SK-N-SH treated with all-trans-retinoic acid at 6 μM for 48 hours (cell line): ENCODE measurements around the gene HK3.

ENCODE experiments used
- ATAC-seq: fragments of 200-7000 bp; cut with Tn5 transposase; 3 replicates; pipeline ENCODE4 v1.9.1; 2020; ENCODE audit warnings: mild to moderate bottlenecking, moderate library complexity
- ARNTL ChIP-seq: fragments of 450-650 bp; formaldehyde crosslinking; IDR thresholded peaks from 2 replicates; pipeline ENCODE4 v1.5.0; 2020; ENCODE audit warnings: low read depth, mild to moderate bottlenecking, moderate library complexity, borderline replicate concordance
- BACH2 ChIP-seq: fragments of 250-450 bp; sonication (Bioruptor Pico); IDR thresholded peaks from 2 replicates; pipeline ENCODE4 v1.9.0; 2021; ENCODE audit warnings: mild to moderate bottlenecking, borderline replicate concordance
- CREB5 ChIP-seq: fragments of 250-450 bp; sonication (Bioruptor Pico); IDR thresholded peaks from 2 replicates; pipeline ENCODE4 v1.5.1; 2020; ENCODE audit warnings: low read depth, mild to moderate bottlenecking, moderate library complexity
- CSDC2 ChIP-seq: fragments of 250-450 bp; sonication (Bioruptor Pico); IDR thresholded peaks from 2 replicates; pipeline ENCODE4 v1.5.0; 2020; ENCODE audit warnings: mild to moderate bottlenecking, moderate library complexity
- CSRNP3 ChIP-seq: fragments of 250-450 bp; sonication (Bioruptor Pico); IDR thresholded peaks from 2 replicates; pipeline ENCODE4 v1.5.1; 2021; ENCODE audit warnings: mild to moderate bottlenecking, moderate library complexity
- ESRRG ChIP-seq: fragments of 250-450 bp; sonication (Bioruptor Pico); IDR thresholded peaks from 2 replicates; pipeline ENCODE4 v1.6.1; 2021; ENCODE audit warnings: mild to moderate bottlenecking
- GLIS3 ChIP-seq: fragments of 250-450 bp; sonication (Bioruptor Pico); IDR thresholded peaks from 2 replicates; pipeline ENCODE4 v1.5.0; 2020; ENCODE audit warnings: mild to moderate bottlenecking, moderate library complexity
- ISL1 ChIP-seq: fragments of 250-450 bp; sonication (Bioruptor Pico); IDR thresholded peaks from 2 replicates; pipeline ENCODE4 v2.1.2; 2022; ENCODE audit warnings: mild to moderate bottlenecking, moderate library complexity
- OSR1 ChIP-seq: fragments of 250-450 bp; sonication (Bioruptor Pico); IDR thresholded peaks from 2 replicates; pipeline ENCODE4 v1.8.0; 2022; ENCODE audit warnings: moderate library complexity, mild to moderate bottlenecking, inconsistent platforms
- PPARA ChIP-seq: fragments of 250-450 bp; sonication (Bioruptor Pico); IDR thresholded peaks from 2 replicates; pipeline ENCODE4 v1.5.0; 2020; ENCODE audit warnings: mild to moderate bottlenecking, borderline replicate concordance
- RARB ChIP-seq: fragments of 250-450 bp; sonication (Bioruptor Pico); IDR thresholded peaks from 2 replicates; pipeline ENCODE4 v1.8.0; 2021; ENCODE audit warnings: mild to moderate bottlenecking, moderate library complexity
- TCF4 ChIP-seq: fragments of 250-450 bp; sonication (Bioruptor Pico); IDR thresholded peaks from 2 replicates; pipeline ENCODE4 v1.8.0; 2021; ENCODE audit warnings: mild to moderate bottlenecking, moderate library complexity, borderline replicate concordance
- TOX ChIP-seq: fragments of 250-450 bp; sonication (Bioruptor Pico); IDR thresholded peaks from 2 replicates; pipeline ENCODE4 v1.8.0; 2021; ENCODE audit warnings: mild to moderate bottlenecking, moderate library complexity, borderline replicate concordance
- ZC3H10 ChIP-seq: fragments of 250-450 bp; sonication (Bioruptor Pico); IDR thresholded peaks from 2 replicates; pipeline ENCODE4 v1.5.1; 2021; ENCODE audit warnings: mild to moderate bottlenecking, moderate library complexity
- ZFP30 ChIP-seq: fragments of 450-650 bp; formaldehyde crosslinking; IDR thresholded peaks from 2 replicates; pipeline ENCODE4 v1.5.0; 2022; ENCODE audit warnings: mild to moderate bottlenecking, moderate library complexity
- ZNF565 ChIP-seq: fragments of 450-650 bp; formaldehyde crosslinking; conservative IDR thresholded peaks from 2 replicates; pipeline ENCODE4 v1.5.0; 2020; ENCODE audit warnings: low read depth, mild to moderate bottlenecking, moderate library complexity
- ZNF70 ChIP-seq: fragments of 450-650 bp; formaldehyde crosslinking; IDR thresholded peaks from 2 replicates; pipeline ENCODE4 v1.5.0; 2020; ENCODE audit warnings: mild to moderate bottlenecking, moderate library complexity
- TF ChIP-seq, protein P1 (sequence below): fragments of 250-450 bp; sonication (Bioruptor Pico); IDR thresholded peaks from 2 replicates; pipeline ENCODE4 v1.5.0; 2020; ENCODE audit warnings: mild to moderate bottlenecking, moderate library complexity
- TF ChIP-seq, protein P2 (sequence below): fragments of 250-450 bp; sonication (Bioruptor Pico); IDR thresholded peaks from 2 replicates; pipeline ENCODE4 v1.8.0; 2021; ENCODE audit warnings: low read depth, mild to moderate bottlenecking, moderate library complexity, borderline replicate concordance

The HK3 gene

GRCh38 chr5:176899946-176900779, 1.0 kb upstream of the HK3 start:
- ATAC-seq = no peak; the same call in 2 of the 3 replicates

DNA sequence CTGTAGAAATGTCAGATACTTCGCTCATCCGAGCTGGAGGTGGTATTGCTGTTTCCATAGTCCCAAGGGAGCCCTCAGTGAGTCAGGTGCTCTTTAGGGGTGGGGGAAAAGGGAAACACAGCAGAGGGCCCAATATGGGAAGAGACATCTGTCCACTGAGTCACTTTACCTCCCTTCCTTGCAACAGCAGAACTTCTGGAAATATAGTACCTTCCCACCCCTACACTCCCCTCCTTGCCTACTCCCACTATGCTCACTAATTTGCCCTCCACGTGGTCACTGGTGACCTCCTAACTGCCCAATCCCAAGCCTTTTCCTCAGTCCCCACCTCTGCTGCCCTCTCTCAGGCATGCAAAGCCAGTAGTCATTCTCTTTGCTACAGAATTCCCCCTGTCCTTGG, 1.9 kb downstream of the HK3 start:
- TF ChIP-seq ZFP30 (no peak), OSR1 (no peak), TOX (CRISPR knock-in tag) (no peak), GLIS3 (no peak), ARNTL (no peak), CSRNP3 (CRISPR knock-in tag) (no peak)
- no peak for ATAC-seq

More at GRCh38 chr5:176899946-176900779, 1.0 kb upstream of the HK3 start:
- TF ChIP-seq ZNF70 (CRISPR knock-in tag) (no peak), GLIS3 (no peak), ZNF565 (CRISPR knock-in tag) (no peak), RARB (CRISPR knock-in tag) (no peak), ZFP30 (no peak), ISL1 (CRISPR knock-in tag) (no peak), ARNTL (no peak), ESRRG (no peak), CSDC2 (no peak), ZC3H10 (no peak), TOX (CRISPR knock-in tag) (no peak)
- TF ChIP-seq, protein P1, sequence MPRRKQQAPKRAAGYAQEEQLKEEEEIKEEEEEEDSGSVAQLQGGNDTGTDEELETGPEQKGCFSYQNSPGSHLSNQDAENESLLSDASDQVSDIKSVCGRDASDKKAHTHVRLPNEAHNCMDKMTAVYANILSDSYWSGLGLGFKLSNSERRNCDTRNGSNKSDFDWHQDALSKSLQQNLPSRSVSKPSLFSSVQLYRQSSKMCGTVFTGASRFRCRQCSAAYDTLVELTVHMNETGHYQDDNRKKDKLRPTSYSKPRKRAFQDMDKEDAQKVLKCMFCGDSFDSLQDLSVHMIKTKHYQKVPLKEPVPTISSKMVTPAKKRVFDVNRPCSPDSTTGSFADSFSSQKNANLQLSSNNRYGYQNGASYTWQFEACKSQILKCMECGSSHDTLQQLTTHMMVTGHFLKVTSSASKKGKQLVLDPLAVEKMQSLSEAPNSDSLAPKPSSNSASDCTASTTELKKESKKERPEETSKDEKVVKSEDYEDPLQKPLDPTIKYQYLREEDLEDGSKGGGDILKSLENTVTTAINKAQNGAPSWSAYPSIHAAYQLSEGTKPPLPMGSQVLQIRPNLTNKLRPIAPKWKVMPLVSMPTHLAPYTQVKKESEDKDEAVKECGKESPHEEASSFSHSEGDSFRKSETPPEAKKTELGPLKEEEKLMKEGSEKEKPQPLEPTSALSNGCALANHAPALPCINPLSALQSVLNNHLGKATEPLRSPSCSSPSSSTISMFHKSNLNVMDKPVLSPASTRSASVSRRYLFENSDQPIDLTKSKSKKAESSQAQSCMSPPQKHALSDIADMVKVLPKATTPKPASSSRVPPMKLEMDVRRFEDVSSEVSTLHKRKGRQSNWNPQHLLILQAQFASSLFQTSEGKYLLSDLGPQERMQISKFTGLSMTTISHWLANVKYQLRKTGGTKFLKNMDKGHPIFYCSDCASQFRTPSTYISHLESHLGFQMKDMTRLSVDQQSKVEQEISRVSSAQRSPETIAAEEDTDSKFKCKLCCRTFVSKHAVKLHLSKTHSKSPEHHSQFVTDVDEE = no peak

GRCh38 chr5:176895831-176896230, 3.3 kb downstream of the HK3 start:
- TF ChIP-seq OSR1 = no peak
- no peak for TF ChIP-seq RARB (CRISPR knock-in tag)
- no peak for TF ChIP-seq ZFP30
- TF ChIP-seq TOX (CRISPR knock-in tag) = no peak
- no peak for TF ChIP-seq ZNF70 (CRISPR knock-in tag)
- no peak for TF ChIP-seq CSDC2
- no peak for TF ChIP-seq GLIS3
- TF ChIP-seq, protein P2, sequence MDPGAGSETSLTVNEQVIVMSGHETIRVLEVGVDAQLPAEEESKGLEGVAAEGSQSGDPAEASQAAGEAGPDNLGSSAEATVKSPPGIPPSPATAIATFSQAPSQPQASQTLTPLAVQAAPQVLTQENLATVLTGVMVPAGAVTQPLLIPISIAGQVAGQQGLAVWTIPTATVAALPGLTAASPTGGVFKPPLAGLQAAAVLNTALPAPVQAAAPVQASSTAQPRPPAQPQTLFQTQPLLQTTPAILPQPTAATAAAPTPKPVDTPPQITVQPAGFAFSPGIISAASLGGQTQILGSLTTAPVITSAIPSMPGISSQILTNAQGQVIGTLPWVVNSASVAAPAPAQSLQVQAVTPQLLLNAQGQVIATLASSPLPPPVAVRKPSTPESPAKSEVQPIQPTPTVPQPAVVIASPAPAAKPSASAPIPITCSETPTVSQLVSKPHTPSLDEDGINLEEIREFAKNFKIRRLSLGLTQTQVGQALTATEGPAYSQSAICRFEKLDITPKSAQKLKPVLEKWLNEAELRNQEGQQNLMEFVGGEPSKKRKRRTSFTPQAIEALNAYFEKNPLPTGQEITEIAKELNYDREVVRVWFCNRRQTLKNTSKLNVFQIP (CRISPR knock-in tag) = no peak
- no peak for TF ChIP-seq BACH2 (CRISPR knock-in tag)
- no peak for TF ChIP-seq ZC3H10
- no peak for TF ChIP-seq PPARA (CRISPR knock-in tag)
- no peak for TF ChIP-seq CREB5 (CRISPR knock-in tag)
- TF ChIP-seq, protein P1 = no peak
- no peak for TF ChIP-seq TCF4 (CRISPR knock-in tag)
- no peak for ATAC-seq
